Right atrium auricular region (tissue), 2 donors: Measurements from ENCODE around the gene KASH5. TPM values are rescaled to one million over a fixed set of nuclear protein-coding genes. Genes with fewer than 3 reads are reported as not detected.

Source experiments
- DNase-seq: peaks from one replicate; pipeline ENCODE4 v3.0.0-alpha.2; 2019; ENCODE audit warnings: low spot score
- H3K27ac ChIP-seq, 2 donors: fragments of 200-600 bp; sonication (generic); 1 replicate in 1 of 2; 2 replicates in 1 of 2; pipeline ENCODE4 v1.5.1; 2016 to 2019
- H3K27me3 ChIP-seq, 2 donors: fragments of 200-600 bp; sonication (generic); one replicate each; pipeline versions ENCODE4 v1.5.1 to v1.6.0; 2017 to 2019
- H3K36me3 ChIP-seq: fragments of 200-600 bp; sonication (generic); one replicate; pipeline ENCODE4 v1.5.1; 2016
- H3K4me1 ChIP-seq, 2 donors: fragments of 200-600 bp; sonication (generic); one replicate each; pipeline versions ENCODE4 v1.5.1 to v1.6.0; 2017 to 2019
- H3K4me3 ChIP-seq, 2 donors: fragments of 200-600 bp; sonication (generic); 1 replicate in 1 of 2; 2 replicates in 1 of 2; pipeline ENCODE4 v1.5.1; 2017 to 2019; ENCODE audit warnings: mild to moderate bottlenecking in 1 of 2, moderate library complexity in 1 of 2
- H3K9me3 ChIP-seq, 2 donors: fragments of 200-600 bp; sonication (generic); one replicate each; pipeline ENCODE4 v1.5.1; 2019
- CTCF ChIP-seq, 2 donors: fragments of 200-600 bp; sonication (generic); IDR thresholded peaks; one replicate each; pipeline ENCODE4 v1.5.1; 2019; ENCODE audit warnings: antibody characterized with exemption in 2 of 2
- total RNA-seq, 2 donors: library from RNA; depleted of rRNA; stranded (reverse); fragments of >200 nt; gene quantifications; one replicate each; pipeline ENCODE4 v1.1.0, GENCODE V29; 2016

The KASH5 gene
- total RNA-seq, 2 donors from 2014 or later, result not detected

GRCh38 chr19:49437231-49437630 is 49.2 kb downstream of the KASH5 start:
- no peak for TF ChIP-seq CTCF (IDR thresholded peaks at IDR 0.05)
- H3K4me1 ChIP-seq, result peaks cover 0 to 18% of the 10 kb centered on the region in 2 donors
- H3K9me3 ChIP-seq, result no peaks in the 10 kb centered on the region
- no peaks in the 10 kb centered on the region for H3K36me3 ChIP-seq
- no peak overlapping the region for H3K27ac ChIP-seq
- DNase-seq, result no peak
- H3K27me3 ChIP-seq, result peaks cover 7 to 19% of the 10 kb centered on the region in 2 donors
- H3K4me3 ChIP-seq, result no peak overlapping the region

DNA sequence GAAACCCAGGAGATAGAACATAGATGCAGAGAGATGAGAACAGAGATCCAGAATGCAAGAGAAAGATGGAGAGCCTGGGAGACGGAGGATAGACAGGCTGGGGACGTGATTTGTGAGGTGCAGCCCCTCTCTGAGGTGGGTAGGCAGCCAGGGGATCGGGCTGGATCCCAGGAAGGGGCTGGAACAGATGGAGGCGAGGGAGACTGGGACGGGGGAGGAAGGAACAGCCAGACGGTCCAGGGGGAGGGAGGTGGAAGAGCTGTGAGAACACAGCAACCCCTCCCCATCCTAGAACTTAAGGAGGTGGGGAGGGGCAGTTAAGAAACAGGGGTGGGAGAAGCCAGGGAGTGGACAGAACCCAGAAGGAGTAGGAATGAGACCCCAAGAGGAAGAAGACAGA is 50.2 kb downstream of the KASH5 start:
- H3K27ac ChIP-seq, result no peak overlapping the region
- H3K36me3 ChIP-seq, result no peaks in the 10 kb centered on the region
- H3K9me3 ChIP-seq, result no peaks in the 10 kb centered on the region
- peaks cover 0 to 16% of the 10 kb centered on the region in 2 donors for H3K4me1 ChIP-seq
- TF ChIP-seq CTCF (IDR thresholded peaks at IDR 0.05), result no peak
- no peak for DNase-seq
- H3K27me3 ChIP-seq, result peaks cover 2 to 8% of the 10 kb centered on the region in 2 donors
- no peak overlapping the region for H3K4me3 ChIP-seq

- H3K4me3 ChIP-seq, result no peak overlapping the region
- DNase-seq, result no peak
Measured at GRCh38 chr19:49439836-49440235, 51.8 kb downstream of the KASH5 start.

DNA sequence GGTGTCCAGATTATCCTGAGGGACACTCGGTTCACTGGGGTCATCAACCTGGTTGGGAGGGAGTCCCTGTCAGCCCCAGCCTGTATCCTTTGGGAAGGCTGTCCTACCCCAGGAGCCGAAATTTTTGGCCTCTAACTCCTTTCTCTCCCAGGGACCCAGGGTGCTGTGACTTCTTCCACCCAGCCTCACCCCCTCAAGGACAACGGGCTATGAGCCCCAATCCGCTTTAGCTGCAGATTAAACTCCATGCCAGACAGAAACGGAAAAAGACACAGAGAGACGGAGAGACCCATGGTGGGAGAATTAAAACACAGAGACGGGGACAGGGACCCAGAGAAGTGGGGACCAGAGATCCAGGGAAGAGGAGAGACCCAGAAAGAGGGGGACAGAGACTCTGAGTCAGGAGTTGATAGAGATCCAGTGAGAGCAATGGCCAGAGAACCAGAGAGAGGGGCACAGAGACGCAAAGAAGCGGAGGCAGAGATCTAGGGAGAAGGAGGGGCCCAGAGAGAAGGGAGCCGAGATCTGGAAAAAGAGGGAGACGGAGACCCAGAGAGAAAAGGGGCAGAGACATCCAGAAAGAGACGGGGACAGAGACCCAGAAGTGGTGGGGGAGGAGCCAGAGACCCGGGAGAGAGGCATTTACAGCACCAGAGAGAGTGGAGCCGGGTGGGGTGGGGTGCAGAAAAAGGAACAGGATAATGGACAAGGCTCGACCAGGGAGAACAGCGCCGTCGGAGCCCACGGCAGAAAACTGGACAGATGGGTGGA is 52.6 kb downstream of the KASH5 start:
- H3K4me3 ChIP-seq, result peak overlapping the region; percentile 32 to 48
- peaks cover 0 to 5% of the 10 kb centered on the region in 2 donors for H3K27me3 ChIP-seq
- H3K4me1 ChIP-seq, result peaks cover 0 to 16% of the 10 kb centered on the region in 2 donors
- no peak overlapping the region for H3K27ac ChIP-seq
- no peaks in the 10 kb centered on the region for H3K9me3 ChIP-seq
- no peak for DNase-seq
- TF ChIP-seq CTCF (IDR thresholded peaks at IDR 0.05), result no peak
- no peaks in the 10 kb centered on the region for H3K36me3 ChIP-seq

More at GRCh38 chr19:49439836-49440235, 51.8 kb downstream of the KASH5 start:
- Histone ChIP-seq H3K4me1 (peaks cover 0 to 16% of the 10 kb centered on the region in 2 donors), H3K27me3 (peaks cover 0 to 5% of the 10 kb centered on the region in 2 donors), H3K9me3 (no peaks in the 10 kb centered on the region), H3K36me3 (no peaks in the 10 kb centered on the region), H3K27ac (no peak overlapping the region)
- no peak for TF ChIP-seq CTCF (IDR thresholded peaks at IDR 0.05)

DNA sequence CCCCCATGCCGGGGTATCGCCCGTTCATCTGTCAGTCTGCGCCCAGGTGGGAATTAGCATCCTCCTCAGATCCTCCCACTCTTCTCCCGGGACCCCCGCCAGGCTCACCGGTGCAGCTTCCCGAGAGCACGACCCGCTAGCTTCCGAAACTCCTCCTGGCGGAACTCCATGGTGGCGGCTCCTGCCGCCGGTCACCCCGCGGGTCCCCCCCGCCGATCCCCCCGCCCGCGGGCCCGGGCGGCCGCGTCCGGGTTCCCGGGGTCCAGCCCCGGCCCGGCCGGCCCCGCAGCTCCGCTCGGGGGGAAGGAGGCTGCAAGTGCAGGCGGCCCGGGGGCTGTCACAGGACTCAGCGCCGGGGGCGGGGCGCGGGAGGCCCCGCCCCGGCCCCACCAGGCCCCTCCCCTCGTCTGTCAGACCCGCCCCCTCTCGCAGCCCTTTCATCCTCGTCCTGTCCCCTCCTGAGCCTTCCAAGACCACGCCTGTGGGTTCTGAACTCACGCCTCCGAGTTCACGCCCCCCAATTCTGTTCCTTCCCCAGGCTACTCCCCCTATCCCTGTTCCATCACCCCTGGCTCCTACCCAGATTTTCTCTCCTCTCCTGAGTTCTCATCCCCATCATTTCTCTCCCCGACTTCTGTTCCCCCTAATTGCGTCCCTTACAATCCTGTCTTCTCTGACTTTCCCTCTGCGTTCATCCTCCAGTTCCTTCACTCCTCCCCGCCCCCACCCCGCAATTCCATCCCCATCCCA is 53.3 kb downstream of the KASH5 start, which contains the start of gene SLC17A7:
SLC17A7 (minus strand) TSS at position 318 of the 750 bp plus-strand sequence; CDS start at position 170, 148 bp downstream.
- Histone ChIP-seq H3K4me1 (peaks cover 0 to 16% of the 10 kb centered on the region in 2 donors), H3K4me3 (peak within 1 kb of the TSS; percentile 56 to 73), H3K27ac (peak within 1 kb of the TSS; percentile 89 to 90), H3K9me3 (no peaks in the 10 kb centered on the region), H3K36me3 (no peaks in the 10 kb centered on the region), H3K27me3 (peaks cover 0 to 1% of the 10 kb centered on the region in 2 donors)
- DNase-seq, result peak; percentile 71
- TF ChIP-seq CTCF (IDR thresholded peaks at IDR 0.05), result no peak
